ENCODE results near the gene GLP2R.

DNA sequence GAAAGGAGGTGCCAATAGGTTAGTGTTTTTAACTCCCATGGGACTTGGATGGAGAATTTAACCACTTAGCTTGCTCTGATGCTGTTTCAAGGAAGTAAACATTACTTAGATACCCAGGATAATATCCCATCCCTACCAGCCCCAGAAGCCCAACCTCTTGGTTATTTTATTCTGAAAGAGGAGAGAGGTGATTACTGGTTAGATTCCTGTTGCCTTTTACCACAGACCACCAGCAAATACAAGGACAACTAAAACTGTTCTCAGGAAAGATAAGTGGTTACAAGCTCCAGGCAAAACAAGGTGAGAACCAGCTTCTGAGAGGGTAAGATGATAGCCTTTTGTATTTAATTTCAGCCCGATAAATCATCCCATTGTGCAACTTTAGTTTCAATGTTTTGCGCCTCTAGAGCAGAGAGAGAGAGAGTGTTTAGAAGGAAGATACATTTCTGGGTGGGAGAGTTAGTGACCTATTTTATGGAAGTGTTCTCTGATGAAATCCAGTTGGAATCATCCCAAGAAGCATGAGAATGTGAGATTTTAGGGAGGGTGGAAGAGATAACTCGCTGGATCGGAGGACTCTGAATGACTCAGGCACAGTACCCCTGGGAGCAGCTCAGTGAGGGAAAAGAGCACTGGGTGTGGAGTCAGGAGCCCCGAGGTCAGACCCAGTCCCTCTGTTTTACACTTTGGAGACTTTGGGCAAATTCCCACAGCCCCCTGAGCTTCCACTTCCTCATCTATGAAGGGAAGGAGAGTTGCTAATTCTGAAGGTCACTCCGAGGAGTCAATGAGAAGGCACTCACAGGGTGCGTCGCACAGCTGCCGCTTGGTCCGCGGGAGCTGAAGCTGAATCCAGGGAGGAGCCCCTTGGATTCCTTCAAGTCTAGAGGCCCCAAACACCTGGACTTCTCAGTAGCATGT, 12.1 kb downstream of the GLP2R start:
- TF ChIP-seq POLR2A (IDR thresholded peaks at IDR 0.05) = no peak
- TF ChIP-seq, protein P1, sequence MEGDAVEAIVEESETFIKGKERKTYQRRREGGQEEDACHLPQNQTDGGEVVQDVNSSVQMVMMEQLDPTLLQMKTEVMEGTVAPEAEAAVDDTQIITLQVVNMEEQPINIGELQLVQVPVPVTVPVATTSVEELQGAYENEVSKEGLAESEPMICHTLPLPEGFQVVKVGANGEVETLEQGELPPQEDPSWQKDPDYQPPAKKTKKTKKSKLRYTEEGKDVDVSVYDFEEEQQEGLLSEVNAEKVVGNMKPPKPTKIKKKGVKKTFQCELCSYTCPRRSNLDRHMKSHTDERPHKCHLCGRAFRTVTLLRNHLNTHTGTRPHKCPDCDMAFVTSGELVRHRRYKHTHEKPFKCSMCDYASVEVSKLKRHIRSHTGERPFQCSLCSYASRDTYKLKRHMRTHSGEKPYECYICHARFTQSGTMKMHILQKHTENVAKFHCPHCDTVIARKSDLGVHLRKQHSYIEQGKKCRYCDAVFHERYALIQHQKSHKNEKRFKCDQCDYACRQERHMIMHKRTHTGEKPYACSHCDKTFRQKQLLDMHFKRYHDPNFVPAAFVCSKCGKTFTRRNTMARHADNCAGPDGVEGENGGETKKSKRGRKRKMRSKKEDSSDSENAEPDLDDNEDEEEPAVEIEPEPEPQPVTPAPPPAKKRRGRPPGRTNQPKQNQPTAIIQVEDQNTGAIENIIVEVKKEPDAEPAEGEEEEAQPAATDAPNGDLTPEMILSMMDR (IDR thresholded peaks at IDR 0.05) = no peak
